A673 (cell line): ENCODE data around the gene CTNNA3.

ENCODE experiments used
- CTCF ChIP-seq: fragments of 300-800, 200-600 bp; sonication (generic); conservative IDR thresholded peaks from 2 replicates; pipeline ENCODE4 v1.5.1; 2017; ENCODE audit warnings: low read depth, mild to moderate bottlenecking, antibody characterized with exemption, low read length, moderate library complexity, mixed read lengths
- EZH2 ChIP-seq: fragments of 200-600 bp; sonication (generic); IDR thresholded peaks from 2 replicates; pipeline ENCODE4 v1.6.1; 2017; ENCODE audit warnings: borderline replicate concordance, low read depth, mild to moderate bottlenecking, mixed read lengths, antibody characterized with exemption, low read length; ENCODE audit not compliant: poor library complexity, severe bottlenecking

GRCh38 chr10:66390926-66391325, 1305.1 kb downstream of the CTNNA3 start:
- TF ChIP-seq CTCF: no peak
- no peak for TF ChIP-seq EZH2
